CD4-positive, alpha-beta T cell treated with Interleukin-1 beta for 1 hour (primary cell): ENCODE results near the gene CEACAM3.
"Not testable (repeated sequence)": the region's sequence is repeated elsewhere in the genome, so short reads cannot be mapped to it uniquely, and the experiment has no call there.

Experiments
- DNase-seq, 2 donors: peaks; one replicate each; pipeline ENCODE4 v3.0.0-alpha.2; 2020 to 2022

The CEACAM3 gene

DNA sequence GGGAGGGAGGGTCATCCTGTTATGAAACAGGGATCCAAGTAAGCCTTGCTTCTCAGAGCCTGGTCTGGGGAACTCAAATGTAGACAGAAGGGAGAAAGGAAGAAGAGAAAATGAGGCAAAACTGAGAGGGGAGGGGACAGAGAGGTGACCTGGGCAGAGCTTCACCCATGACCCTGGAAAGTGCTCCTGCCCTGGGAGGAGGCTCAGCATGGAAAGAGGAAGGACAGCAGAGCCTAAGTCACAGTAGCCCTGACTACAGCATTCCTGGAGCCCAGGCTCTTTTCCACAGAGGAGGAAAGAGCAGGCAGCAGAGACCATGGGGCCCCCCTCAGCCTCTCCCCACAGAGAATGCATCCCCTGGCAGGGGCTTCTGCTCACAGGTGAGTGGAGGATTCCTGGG lies at the start of gene CEACAM3:
Gene CEACAM3 (plus strand): TSS at position 226 of the 400 bp plus-strand sequence. CDS start 91 bp downstream, at position 317.
- DNase-seq = no peak

DNA sequence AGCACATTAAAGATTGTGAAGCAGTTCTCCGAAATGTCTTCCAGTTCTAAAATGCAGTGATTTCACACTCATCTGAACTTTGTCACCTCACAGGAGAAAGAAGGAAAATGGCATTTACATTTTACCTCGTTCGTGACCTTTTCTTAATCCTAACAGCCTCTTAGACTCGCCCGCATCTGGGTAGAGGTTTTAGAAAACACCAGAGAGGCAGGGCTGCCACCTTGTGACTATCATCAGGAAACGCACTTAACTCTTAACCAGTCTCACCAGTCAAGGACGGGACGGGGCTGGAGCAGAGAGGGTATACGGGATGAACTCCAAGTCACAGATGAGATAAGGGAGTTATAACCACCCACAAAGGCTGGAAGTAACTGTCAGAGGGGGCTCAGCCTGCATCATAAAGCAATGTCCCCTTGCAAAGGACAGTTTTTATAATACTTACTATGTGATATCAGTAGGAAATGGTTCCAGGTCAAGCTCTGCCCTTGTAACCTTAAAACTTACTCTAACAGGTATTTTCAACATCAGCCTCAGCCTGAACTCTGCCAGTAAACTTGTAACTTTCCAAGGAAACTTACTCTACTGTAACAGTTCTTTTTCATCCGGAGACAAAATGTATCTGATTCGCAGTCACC lies 49.7 kb upstream of the CEACAM3 start:
- peak; percentile 31 to 42 for DNase-seq

DNA sequence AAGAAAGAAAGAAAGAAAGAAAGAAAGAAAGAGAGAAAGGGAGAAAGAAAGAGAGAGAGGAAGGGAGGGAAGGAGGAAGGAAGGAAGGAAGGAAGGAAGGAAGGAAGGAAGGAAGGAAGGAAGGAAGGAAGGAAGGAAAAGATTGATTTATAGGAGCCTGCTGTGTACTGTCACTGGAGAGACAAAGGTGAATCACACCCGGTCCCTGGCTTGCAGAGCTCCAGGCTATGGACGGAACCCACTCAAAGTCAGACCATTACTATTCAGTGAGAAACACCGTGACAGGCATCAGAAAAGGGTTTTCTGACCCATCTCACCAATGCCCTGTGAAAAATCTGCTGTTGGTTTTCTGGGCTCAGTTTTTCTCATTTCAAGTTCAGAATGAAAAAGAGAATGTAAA lies 48.4 kb upstream of the CEACAM3 start:
- no peak for DNase-seq

DNA sequence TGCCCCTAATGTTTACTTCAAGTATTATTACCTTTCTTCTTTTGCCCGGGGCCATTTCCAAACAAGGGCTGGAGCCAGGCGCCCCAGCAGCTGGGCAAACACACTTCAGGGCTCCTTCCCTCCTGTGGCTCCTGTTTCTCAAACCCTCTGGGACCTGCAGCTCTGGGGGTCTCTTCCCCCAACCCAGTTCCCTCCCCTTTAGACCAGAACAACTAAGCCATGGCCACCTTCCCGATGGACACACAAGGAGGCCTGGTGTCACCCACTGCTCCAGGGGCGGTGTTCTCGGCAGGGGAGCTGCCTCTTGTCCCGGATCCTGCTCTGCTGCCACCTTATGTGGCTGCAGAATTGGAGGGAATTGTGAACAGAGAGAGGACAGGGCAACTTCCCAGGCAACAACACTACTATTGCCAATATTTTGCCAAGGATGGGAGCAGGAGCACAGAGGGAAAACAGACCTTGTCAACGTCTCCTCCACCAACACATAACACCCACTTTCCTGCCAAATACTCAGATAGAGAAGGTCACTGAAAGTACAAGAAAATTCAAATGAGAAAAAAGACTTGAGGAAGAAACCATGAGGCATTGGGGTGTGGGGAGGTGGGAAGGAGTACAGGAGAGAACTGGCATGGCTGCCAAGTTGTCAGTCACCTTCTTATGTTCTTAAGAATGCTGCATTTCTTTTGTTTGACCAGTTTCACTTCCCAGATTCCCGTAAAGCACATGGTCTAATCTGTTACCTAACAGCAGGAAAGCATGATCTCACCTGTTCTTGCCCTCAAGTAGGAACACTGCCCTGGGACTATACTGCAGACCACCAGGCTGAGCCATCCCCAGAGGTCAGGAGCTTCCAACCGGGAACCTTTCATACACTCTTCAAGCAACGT lies 45.9 kb upstream of the CEACAM3 start:
- not testable (repeated sequence) for DNase-seq

- DNase-seq = peak; percentile 65 to 70
These were observed 43.2 kb upstream of the CEACAM3 start for GRCh38 chr19:41753159-41753558.

- peak; percentile 63 to 72 for DNase-seq
These were observed 42.4 kb upstream of the CEACAM3 start for GRCh38 chr19:41753936-41754529.

GRCh38 chr19:41755328-41755913 lies 41.0 kb upstream of the CEACAM3 start, which contains the start of gene CEACAM6:
Gene CEACAM6 (plus strand): TSS chr19:41755530. CDS start chr19:41755639, 109 bp downstream.
- no peak for DNase-seq

DNA sequence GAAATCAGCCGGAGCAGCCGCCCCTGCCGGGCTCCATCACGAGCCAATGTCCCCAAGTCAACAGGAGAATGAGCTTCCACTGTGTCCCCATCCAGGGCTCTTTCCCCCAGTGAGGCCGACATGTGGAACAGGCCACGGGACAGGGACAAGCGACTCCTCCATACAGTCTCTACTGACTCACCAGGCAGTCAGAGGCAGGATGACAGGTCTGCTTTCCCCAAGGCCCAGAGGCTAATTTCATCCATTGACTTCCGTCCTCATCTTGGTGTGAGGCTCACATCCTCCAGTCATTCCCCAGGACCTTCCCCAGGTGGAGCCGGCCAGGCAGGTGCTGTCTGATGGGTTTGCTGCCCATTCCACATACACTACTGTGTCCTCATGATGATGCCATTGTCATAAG lies 37.5 kb upstream of the CEACAM3 start:
- DNase-seq = no peak

- DNase-seq = no peak
These were observed 29.3 kb upstream of the CEACAM3 start for GRCh38 chr19:41767115-41767514.

DNA sequence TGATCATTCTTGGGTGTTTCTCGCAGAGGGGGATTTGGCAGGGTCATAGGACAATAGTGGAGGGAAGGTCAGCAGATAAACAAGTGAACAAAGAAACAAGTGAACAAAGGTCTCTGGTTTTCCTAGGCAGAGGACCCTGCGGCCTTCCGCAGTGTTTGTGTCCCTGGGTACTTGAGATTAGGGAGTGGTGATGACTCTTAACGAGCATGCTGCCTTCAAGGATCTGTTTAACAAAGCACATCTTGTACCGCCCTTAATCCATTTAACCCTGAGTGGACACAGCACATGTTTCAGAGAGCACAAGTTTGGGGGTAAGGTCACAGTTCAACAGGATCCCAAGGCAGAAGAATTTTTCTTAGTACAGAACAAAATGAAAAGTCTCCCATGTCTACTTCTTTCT lies 28.3 kb upstream of the CEACAM3 start:
- DNase-seq = not testable (repeated sequence)

GRCh38 chr19:41769608-41770007 lies 26.8 kb upstream of the CEACAM3 start:
- no peak for DNase-seq

DNA sequence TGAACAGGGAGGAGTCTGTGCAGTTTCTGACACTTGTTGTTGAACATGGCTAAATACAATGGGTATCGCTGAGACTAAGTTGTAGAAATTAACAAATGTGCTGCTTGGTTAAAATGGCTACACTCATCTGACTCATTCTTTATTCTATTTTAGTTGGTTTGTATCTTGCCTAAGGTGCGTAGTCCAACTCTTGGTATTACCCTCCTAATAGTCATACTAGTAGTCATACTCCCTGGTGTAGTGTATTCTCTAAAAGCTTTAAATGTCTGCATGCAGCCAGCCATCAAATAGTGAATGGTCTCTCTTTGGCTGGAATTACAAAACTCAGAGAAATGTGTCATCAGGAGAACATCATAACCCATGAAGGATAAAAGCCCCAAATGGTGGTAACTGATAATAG lies 25.0 kb upstream of the CEACAM3 start:
- DNase-seq = no peak

DNA sequence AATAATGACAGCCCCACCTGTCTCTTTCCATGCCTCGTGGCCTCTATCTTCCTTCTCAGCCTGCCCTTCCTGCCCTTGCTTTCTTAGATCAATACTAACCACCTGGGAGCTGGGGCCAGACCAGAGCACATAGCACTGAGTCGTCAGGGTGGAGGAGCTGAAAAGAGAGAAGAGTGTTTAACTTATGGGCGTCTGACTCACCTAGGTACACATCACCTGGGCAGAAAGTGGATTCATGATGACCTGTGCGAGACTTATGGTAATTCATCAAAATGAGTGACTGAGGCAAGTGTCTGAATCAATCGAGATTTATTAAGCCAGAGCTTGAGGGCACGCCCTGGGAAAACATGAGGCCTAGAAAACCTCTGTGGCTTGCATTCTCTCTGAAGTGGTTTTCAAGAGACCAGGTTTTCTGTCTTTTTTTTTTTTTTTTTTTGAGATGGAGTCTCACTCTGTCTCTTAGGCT lies 21.8 kb upstream of the CEACAM3 start:
- peak; percentile 30 to 61 for DNase-seq

GRCh38 chr19:41776700-41777099 lies 19.7 kb upstream of the CEACAM3 start:
- DNase-seq = no peak

DNA sequence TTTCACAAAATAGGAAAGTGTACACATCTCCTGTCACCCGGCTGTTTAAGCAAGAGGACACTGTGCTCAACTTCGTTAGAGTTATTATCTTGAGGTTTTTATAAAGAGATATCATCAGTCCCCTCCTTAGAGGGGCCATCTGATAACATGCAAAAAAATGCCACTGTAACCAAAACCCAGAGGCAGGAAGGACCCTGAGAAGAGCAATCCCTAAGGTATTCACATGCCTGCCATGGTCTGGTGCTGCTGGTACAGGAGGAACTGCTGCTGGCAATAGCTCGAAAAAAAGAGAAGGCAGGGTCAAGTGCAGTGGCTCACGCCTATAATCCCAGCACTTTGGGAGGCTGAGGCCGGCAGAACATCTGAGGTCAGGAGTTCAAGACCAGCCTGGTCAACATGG lies 12.8 kb upstream of the CEACAM3 start:
- DNase-seq = no peak

DNA sequence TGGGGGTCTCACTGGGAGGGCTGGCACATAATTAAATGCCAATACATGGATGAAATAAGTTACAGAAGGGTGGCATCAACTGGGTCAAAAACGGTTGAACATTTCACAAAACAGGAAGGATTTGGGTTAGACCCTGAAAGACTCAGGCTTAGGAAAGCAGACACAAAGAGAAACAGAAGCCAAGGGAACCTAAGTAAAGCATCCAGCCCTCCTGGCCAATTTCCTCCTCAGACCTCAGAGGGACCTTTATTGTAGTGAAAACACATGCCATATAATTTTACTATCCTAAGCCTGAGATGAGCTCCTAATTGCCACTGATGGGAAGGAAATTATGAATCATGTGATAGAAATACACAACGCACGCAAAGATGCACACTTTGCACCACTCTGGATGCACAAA lies 12.1 kb upstream of the CEACAM3 start:
- no peak for DNase-seq

GRCh38 chr19:41784743-41785142 lies 11.6 kb upstream of the CEACAM3 start:
- peak in 1 of 2 donors; percentile 16 for DNase-seq

DNA sequence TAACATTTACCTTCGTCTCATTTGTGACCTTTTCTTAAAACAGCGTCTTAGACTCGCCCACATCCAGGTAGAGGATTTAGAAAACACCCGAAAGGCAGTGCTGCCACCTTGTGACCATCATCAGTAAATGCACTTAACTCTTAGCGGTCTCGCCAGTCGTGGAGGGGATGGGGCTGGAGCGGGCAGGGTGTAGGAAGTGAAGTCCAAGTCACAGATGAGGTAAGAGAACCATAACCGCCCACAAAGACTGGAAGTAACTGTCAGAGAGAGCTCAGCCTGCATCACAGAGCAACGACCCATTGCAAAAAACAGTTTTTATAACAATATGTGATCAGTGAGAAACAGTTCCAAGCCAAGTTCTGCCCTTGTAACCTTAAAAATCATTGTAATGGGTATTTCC lies 10.7 kb upstream of the CEACAM3 start:
- DNase-seq = peak; percentile 78

DNA sequence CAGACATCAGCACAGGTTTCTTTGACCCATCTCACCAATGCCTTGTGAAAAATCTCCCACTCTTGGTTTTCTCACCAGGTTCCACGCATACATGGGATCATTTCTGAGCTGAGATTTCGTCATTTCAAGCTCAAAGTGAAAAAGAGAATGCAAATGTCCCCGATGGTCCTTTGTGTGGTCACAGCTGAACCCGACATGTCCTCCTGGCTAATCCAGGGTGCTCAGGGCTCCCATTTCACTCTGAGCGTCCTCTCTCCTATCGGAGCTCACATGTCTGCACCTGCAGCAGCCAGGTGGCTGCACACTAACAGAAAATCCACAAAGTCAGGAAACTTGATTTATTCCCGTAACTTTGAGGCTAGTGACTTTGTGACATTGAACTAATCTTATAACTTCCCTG lies 9.3 kb upstream of the CEACAM3 start:
- no peak for DNase-seq

DNA sequence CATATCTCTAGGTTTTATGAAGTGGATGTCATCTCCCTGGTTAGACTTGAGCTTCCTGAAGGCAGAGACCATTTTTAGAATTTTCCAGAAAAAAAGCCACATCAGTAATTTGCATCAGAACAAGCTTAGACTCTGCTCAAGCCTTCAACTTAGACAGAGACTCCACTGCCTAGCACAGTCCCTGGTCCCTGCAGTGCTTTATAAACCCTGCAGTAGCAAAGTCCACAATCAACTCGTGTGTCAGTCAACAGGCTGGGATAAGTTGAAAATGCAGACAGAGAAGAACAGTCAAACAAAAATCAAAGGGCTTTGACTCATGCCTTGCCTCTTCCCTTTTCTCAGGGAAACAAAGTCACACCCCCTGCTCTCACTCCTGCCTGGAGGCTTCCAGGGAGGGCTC lies 7.9 kb upstream of the CEACAM3 start:
- DNase-seq = not testable (repeated sequence)

GRCh38 chr19:41789053-41789452 lies 7.3 kb upstream of the CEACAM3 start:
- not testable (repeated sequence) for DNase-seq

DNA sequence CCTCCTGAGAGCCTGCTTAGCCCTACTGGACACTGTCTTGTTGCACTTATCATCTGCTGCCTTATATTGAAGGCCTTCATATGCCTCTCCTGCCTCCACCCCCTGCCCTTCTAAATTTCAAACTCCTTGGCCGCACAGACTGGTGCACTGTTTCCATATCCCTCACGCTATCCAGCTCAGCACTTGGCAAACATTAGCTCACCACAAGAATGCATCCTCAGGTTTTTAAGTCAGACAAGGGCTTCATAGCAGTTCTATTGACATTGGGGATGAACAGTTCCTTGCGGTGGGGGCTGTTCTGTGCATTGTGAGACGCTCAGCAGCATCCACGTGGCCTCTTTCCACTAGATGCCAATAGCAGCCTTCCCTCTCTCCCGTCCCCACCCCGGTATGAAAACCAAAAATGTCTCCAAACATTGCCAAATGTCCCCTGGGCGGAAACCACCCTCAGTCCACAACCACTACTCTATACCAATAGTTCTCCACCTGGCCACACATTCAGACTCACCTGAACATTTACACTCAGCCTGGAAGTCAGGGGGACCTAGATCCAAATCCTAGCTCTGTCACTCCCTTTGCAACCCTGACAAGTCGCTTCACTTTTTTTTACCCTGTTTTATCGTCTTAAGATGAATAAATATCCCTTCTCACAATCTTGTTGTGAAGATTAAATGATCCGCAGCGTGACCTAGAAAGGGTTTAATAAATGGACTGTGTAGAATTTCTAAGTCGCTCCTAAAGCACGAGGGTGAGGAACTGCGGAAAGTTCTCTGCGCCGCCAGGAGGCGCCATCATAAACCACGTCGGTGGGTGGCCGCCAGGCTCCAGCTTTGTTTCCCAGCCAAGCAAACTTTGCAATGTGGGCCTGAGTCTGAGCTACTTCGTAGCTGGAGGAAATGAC lies 3.6 kb upstream of the CEACAM3 start:
- peak; percentile 34 to 47 for DNase-seq
